CD4-positive, alpha-beta T cell treated with Interleukin-21 for 1 hour (primary cell): Measurements from ENCODE around the gene FMR1.

ENCODE experiments used
- DNase-seq: peaks from one replicate; pipeline ENCODE4 v3.0.0-alpha.2; 2020

The FMR1 gene

GRCh38 chrX:147917700-147918695 is 6.3 kb downstream of the FMR1 start:
- peak; percentile 62 for DNase-seq

- DNase-seq = no peak
These were observed 8.5 kb downstream of the FMR1 start for GRCh38 chrX:147920161-147920666.

- no peak for DNase-seq
These were observed 11.9 kb downstream of the FMR1 start for GRCh38 chrX:147923605-147924004.

- no peak for DNase-seq
These were observed 15.5 kb downstream of the FMR1 start for GRCh38 chrX:147927256-147927655.

GRCh38 chrX:147933815-147934214 is 22.1 kb downstream of the FMR1 start:
- no peak for DNase-seq

- DNase-seq = no peak
These were observed 23.5 kb downstream of the FMR1 start for GRCh38 chrX:147935156-147935758.

GRCh38 chrX:147945286-147945685 is 33.6 kb downstream of the FMR1 start:
- no peak for DNase-seq

- no peak for DNase-seq
These were observed 36.8 kb downstream of the FMR1 start for GRCh38 chrX:147948531-147948930.

GRCh38 chrX:147950352-147950751 is 38.6 kb downstream of the FMR1 start:
- no peak for DNase-seq

- no peak for DNase-seq
These were observed 42.3 kb downstream of the FMR1 start for GRCh38 chrX:147953976-147954375.

GRCh38 chrX:147957291-147957690 is 45.6 kb downstream of the FMR1 start:
- no peak for DNase-seq

GRCh38 chrX:147958291-147958690 is 46.6 kb downstream of the FMR1 start:
- no peak for DNase-seq

- no peak for DNase-seq
These were observed 49.0 kb downstream of the FMR1 start for GRCh38 chrX:147960722-147961121.

GRCh38 chrX:147962476-147962875 is 50.8 kb downstream of the FMR1 start:
- DNase-seq = no peak

- no peak for DNase-seq
These were observed 67.2 kb downstream of the FMR1 start for GRCh38 chrX:147978931-147979330.

- DNase-seq = no peak
These were observed 69.5 kb downstream of the FMR1 start, which contains the start of gene FMR1NB for GRCh38 chrX:147981038-147981752. Gene FMR1NB (plus strand): TSS chrX:147981337. CDS start chrX:147981403, 66 bp downstream.
